Measurements from ENCODE around the gene MUC3A.
"Not testable (repeated sequence)": the region's sequence is repeated elsewhere in the genome, so short reads cannot be mapped to it uniquely, and the experiment has no call there.

Gene MUC3A, protein sequence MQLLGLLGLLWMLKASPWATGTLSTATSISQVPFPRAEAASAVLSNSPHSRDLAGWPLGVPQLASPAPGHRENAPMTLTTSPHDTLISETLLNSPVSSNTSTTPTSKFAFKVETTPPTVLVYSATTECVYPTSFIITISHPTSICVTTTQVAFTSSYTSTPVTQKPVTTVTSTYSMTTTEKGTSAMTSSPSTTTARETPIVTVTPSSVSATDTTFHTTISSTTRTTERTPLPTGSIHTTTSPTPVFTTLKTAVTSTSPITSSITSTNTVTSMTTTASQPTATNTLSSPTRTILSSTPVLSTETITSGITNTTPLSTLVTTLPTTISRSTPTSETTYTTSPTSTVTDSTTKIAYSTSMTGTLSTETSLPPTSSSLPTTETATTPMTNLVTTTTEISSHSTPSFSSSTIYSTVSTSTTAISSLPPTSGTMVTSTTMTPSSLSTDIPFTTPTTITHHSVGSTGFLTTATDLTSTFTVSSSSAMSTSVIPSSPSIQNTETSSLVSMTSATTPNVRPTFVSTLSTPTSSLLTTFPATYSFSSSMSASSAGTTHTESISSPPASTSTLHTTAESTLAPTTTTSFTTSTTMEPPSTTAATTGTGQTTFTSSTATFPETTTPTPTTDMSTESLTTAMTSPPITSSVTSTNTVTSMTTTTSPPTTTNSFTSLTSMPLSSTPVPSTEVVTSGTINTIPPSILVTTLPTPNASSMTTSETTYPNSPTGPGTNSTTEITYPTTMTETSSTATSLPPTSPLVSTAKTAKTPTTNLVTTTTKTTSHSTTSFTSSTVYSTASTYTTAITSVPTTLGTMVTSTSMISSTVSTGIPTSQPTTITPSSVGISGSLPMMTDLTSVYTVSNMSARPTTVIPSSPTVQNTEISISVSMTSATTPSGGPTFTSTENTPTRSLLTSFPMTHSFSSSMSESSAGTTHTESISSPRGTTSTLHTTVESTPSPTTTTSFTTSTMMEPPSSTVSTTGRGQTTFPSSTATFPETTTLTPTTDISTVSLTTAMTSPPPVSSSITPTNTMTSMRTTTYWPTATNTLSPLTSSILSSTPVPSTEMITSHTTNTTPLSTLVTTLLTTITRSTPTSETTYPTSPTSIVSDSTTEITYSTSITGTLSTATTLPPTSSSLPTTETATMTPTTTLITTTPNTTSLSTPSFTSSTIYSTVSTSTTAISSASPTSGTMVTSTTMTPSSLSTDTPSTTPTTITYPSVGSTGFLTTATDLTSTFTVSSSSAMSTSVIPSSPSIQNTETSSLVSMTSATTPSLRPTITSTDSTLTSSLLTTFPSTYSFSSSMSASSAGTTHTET (N-terminal part only)

DNA sequence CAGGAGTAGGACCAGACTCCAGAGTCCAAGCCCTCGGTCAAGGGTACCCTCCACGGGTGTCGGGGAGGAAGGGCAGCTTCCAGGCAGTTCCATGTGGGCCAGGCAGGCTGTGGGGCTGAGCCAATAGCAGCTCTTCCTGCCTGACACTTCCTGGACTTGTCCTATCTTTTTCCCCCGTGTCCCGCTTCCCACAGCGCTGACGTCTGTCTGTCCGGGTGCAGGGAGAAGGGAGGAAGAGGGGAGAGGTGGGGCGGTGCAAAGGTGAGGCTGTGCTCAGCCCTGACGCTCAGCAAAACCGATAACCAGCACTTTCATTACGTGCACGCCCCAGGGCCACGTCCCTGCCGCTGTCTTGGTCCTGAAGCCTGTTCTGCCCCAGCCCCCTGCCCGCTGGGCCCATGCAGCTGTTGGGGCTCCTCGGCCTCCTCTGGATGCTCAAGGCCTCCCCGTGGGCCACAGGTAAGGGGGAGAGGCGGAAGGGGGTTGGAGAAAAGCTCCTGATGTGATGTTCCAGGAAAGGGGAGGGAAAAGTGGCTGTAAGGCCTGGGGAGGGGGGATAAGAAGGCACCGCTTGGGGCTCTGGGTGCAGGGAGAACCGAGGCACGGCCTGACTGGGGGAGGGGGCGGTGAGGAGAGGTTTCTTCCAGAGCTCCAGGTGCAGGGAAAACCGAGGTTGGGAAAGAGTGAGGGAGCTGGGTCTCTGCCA lies at the start of gene MUC3A:
Gene MUC3A (plus strand): TSS at position 308 of the 706 bp plus-strand sequence. CDS start 91 bp downstream, at position 399.
- no peak for DNase-seq

DNA sequence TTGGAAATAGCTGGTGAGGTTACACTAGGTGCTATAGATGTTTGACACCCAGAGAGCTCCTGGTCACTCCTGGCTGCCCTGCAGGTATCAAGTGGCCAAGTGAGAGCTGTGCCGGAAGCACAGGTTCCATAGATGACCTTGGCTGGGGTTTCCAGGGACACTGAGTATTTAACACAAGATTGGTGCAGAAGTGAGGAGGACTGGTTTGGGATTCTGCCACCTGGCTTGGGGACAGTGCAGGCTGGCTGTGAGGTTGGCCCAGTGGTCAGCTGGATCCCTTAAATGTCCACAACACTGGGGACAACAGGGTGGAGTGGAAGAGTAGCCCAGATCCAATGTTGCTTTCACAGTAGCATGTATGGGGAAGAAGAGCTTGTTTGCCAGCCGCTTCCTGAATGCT lies 48.4 kb upstream of the MUC3A start:
- no peak for DNase-seq

DNA sequence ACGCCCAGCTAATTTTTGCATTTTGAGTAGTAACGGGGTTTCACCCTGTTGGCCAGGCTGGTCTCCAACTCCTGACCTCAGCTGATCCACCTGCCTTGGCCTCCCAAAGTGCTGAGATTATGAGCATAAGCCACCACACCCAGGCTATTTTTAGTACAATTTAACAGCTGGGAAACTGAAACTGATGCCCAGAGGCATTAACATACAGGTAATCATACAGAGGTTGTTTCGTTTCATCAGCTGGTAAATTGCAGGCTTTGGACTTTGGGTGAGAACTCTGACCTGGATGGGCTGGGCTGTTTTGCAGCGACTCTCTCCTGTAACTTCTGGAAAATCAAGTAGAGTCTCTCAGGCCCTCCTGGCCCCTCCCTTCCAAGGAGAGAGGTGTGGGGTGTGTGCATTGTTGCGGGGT lies 47.4 kb upstream of the MUC3A start:
- no peak for DNase-seq

DNA sequence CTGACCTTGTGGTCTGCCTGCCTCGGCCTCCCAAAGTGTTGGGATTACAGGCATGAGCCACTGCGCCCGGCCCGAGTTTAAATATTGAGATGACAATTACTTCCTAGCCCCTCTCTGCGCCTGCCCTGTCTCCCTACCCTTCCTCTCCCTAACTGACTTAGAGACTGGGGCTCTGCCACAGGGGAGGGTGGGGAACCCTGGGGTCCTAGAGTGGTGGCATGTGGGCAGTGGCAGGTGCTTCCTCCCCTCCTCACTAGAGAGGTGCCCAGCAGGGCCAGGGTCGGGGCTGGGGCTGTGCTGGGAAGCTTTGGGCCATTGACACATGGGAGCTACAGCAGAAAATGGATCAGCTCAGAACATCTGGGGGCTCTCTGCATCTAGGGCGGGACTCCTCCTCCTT lies 46.7 kb upstream of the MUC3A start:
- DNase-seq = no peak

DNA sequence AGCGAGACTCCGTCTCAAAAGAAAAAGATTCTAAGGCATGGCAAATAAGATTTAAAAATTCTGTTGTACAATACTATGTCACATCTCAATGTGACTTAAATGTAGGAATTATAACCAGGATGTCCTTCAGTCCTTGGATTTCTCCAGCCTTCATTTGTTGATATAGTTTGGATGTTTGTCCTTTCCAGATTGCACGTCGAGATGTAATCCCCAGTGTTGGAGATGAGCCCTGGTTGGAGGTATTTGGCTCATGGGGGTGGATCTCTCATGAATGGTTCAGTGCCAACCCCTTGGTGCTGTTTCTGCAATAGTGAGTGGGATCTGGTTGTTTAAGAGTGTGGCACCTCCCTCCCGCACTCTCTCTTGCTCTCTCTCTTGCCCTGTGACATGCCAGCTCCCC lies 40.8 kb upstream of the MUC3A start:
- no peak for DNase-seq

DNA sequence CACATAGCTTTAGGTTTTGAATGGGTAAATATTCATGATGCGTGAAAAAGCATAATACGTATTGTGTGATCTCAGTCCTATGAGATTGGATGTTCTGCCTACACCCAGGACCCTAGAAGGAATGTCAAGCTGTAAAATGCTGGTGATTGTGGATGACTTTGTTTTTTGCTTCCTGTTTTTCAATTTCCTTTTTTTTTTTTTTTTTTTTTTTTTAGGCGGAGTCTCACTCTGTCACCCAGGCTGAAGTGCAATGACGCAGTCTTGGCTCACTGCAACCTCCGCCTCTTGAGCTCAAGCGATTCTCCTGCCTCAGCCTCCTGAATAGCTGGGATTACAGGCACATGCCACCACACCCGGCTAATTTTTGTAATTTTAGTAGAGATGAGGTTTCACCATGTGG lies 38.9 kb upstream of the MUC3A start:
- not testable (repeated sequence) for DNase-seq

DNA sequence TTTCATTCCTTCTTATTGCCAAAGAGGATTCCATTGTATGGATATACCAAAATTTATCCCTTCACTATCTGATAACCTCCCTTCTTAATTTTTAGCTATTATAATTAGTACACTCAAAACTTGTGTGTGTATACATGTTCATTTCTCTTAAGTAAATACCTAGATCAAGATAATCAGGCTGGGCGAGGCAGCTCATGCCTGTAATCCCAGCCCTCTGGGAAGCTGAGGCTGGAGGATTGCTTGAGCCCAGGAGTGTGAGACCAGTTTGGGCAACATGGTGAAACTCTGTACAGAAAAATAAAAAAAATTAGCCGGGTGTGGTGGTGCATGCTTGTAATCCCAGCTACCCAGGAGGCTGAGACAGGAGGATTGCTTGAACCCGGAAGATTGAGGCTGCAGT lies 37.9 kb upstream of the MUC3A start:
- DNase-seq = no peak

DNA sequence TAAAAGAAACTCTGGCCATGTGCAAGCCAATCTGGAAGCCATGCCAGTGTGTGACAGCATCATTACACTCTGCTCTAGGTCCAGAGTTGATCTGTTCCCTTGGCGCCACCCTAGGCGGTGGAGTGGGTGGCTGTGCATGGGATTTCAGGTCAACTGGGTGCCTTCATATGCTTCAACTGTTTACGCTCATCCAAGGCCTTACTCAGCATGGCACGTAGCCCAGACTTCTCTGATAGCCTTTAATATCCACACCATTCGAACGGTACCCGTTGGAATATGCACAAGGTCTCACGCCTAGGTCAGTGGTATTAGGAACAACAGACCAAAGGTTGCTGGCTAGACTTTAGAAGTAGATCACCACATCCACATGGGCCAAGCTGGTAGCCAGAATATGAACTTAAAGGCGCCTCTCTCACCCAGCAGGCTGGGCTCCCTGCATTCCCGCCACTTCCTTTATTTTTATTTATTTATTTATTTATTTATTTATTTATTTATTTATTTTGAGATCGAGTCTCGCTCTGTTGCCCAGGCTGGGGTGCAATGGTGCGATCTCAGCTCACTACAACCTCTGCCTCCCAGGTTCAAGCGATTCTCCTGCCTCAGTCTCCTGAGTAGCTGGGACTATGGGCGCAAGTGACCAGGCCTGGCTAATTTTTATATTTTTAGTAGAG lies 35.0 kb upstream of the MUC3A start:
- DNase-seq = no peak

DNA sequence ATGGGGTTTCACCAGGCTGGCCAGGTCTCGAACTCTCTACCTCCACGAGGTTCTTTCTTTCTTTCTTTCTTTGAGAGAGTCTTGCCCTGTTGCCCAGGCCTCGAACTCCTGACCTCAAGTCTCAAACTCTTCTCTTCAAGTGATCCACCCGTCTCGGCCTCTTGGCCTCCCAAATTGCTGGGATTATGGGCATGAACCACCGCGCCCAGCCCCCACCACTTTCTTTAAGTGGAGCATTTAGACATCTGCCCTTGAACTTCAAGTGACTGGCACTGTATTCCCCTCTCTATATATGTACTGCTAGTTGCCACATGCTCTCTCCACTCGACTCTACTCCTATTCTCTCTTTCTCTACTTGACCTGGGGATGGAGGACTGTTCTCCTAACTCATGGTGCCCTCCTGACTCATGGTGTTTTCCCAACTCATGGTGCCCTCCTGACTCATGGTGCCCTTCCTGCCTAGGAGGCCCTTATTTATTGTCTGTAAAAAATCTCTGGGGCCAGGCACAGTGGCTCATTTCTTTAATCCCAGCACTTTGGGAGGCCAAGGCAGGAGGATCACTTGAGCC lies 34.4 kb upstream of the MUC3A start:
- no peak for DNase-seq

DNA sequence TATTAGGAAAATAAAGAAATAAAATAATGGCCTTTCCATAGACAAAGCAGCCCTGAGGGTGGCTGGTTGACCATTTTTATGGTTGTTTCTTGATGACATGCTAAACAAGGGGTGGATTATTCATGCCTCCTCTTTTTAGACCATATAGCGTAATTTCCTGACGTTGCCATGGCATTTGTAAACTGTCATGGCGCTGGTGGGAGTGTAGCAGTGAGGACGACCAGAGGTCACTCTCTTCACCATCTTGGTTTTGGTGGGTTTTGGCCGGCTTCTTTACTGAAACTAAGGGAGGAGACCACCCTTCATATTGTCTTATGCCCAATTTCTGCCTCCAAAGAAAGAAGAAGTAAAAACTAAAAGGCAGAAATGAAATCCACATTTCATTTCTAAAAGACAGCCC lies 30.0 kb upstream of the MUC3A start:
- not testable (repeated sequence) for DNase-seq

DNA sequence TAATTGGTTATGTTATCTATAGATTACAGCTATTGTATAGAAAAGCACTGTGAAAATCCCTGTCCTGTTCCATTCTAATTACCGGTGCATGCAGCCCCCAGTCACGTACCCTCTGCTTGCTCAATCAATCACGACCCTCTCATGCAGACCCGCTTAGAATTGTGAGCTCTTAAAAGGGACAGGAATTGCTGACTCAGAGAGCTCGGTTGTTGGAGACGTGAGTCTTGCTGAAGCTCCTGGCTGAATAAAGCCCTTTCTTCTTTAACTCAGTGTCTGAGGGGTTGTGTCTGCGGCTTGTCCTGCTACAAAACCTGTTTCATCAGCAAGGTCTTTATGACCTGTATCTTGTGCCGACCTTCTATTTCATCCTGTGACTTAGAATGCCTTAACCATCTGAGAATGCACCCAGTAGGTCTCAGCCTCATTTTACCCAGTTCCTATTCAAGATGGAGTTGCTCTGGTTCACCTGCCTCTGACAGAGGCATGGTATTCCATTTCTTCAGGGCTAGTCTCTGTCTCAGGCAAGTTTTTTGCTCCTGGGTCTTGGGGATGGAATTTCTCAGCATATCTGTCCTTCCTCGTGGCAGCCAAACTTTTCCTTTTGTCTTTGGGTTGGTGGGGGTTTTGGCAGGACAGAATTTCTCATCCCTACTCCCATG lies 29.4 kb upstream of the MUC3A start:
- DNase-seq = not testable (repeated sequence)

DNA sequence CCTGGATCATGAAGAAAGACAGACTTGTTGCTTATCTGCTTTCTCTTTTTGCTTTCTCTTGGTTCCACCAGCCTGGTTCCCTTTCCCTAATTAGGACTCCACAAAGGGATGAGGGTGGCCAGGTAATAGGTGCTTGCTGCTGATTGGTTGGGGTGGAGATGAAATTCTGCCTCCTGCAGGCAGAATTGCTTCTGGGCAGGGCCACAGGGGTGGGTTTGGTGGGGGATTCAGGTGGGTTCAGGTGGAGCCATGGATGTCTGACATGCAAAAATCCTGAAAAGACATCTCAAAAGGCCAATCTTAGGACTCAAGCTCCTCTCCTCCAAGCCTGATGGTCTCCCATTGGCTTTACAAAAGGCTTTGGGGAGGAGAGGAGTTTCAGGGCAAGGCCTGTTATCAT lies 28.3 kb upstream of the MUC3A start:
- no peak for DNase-seq

DNA sequence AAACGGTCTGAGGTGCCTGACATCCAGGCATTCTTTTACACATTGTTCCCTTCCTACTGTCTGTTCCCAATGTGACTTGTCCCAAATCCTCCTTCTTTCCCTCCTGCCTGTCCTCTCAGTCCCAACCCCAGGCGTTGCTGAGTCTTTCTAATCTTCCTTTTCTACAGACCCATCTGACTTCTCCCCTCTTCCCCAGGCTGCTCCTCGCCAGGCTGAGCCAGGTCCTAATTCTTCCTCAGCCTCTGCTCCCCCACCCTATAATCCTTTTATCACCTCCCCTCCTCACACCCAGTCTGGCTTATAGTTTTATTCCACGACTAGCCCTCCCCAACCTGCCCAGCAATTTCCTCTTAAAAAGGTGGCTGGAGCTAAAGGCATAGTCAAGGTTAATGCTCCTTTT lies 25.7 kb upstream of the MUC3A start:
- DNase-seq = not testable (repeated sequence)

DNA sequence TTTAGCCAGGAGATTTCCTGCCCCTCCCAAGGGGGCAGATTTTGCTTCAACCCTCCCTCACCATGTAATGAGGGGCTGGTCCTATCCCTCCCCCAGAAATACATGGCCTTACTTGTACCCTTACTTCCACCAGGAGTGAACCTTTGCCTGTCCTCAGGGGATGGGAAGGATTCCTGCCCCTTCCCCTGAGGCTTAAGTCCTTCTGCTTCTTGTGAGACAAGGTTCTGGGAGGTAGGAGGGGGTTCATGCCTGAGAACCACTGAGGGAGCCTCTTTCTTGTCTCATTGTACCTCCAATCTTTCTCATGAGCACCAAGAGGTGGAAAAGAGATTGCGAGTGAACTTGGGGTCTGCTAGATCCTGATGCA lies 19.5 kb upstream of the MUC3A start:
- DNase-seq = no peak

DNA sequence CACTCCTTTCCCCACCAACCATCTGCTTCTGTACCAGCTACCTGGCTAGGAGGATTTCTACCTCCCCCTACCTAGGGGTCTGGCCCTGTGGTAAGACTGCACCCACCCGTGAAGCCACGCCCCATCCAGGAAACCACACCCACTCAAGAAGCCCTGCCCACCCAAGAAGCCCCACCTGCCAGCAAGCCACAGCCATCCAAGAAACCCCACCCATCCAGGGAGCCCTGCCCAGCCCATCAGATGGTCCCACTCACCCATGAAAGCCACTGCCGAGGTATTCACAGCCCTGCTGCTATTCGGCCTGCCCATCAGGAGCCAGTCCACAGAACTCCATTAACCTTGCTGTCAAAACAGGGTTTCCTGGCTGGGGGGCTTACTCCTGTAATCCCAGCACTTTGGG lies 15.6 kb upstream of the MUC3A start:
- no peak for DNase-seq

DNA sequence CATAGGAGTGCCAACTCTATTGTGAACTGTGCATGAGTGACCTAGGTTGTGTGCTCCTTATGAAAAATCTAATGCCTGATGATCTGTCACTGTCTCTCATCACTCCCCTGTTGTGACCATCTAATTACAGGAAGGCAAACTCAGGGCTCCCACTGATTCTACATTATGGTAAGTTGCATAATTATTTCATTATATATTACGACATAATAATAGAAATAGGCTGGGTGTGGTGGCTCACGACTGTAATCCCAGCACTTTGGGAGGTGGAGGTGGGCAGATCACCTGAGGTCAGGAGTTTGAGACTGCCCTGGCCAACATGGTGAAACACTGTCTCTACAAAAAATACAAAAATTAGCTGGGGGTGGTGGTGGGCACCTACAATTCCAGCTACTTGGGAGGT lies 14.0 kb upstream of the MUC3A start:
- not testable (repeated sequence) for DNase-seq

DNA sequence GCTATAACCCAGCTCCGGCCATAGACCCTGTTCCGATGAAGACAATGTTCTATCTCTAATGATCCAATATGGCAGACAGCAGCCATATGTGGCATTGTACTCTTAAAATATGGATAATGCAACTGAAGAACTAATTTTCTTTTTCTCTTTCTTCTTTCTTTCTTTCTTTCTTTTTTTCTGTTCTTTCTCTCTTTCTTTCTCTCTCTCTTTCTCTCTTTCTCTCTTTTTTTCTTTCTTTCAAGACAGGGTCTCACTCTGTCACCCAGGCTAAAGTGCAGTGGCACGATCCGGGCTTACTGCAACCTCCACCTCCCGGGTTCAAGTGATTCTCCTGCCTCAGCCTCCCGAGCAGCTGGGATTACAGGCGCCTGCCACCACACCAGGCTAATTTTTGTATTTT lies 13.2 kb upstream of the MUC3A start:
- not testable (repeated sequence) for DNase-seq

DNA sequence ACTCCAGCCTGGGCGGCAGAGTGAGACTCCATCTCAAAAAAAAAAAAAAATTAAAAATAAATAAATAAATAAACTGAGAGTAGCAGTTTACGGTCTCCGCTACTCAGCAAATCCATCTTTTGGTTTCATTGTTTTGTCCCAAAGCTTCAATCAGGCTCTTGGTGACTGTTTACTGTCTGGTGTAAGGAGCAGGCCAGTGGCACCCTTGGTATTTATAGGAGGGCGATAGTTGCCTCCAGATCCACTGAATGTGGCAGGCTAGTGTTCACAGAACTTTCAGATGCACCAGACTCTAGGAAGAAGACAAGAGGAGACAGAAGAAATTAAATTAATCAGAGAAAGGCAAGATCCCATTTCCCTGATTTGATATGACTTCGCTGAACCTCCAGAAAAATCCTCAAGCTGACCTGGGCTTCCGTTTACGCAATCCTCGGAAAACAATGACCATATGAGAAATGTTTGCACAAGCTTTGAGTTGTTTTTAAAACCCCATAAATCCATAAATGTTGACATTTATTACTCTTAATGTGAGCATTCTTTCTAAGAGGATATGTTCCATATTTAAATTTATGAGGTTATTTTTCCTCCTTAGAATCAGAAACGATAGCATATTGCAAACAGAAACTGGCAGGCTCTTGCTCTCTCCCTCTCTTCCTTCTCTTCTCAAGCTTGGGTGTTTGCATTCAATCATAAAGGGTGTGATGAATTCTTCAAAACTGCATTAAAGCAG lies 7.1 kb upstream of the MUC3A start:
- DNase-seq = no peak

DNA sequence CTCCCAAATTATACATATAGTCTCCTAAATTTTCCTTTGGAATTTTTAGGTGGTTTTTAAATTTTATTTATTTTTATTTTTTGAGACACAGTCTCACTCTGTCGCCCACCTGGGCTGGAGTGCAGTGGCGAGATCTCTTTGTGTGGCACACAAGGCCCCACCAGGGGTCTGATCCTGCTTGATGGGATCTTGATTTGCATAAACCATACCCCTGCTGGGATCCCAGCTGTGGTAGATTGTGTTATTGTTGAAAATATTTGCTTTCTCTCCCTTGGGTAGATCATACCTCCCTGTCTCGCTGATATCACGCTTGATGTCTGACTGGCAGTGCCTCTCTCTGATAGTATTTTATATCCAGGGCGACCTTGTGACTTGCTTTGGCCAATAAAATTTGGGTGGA lies 5.6 kb upstream of the MUC3A start:
- DNase-seq = no peak

DNA sequence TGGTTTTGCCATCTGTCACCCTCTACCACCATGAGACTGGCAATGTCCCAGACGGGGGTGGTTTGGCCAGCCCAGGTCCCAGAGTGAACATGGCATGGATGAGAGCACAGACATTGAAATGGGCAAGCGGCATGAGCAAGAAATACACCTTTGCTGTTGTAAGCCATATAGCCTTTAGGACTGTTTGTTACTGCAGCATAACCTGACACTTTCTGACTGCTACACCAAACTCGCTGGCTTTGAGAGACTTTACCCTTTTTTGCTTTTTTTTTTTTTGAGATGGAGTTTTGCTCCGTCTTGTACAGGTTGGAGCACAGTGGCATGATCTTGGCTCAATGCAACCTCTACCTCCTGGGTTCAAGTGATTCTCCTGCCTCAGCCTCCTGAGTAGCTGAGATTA lies 5.2 kb upstream of the MUC3A start:
- DNase-seq = no peak
